WTC11 (cell line): ENCODE data around the gene POM121C. TPM values are rescaled to one million over a fixed set of nuclear protein-coding genes. Genes with fewer than 3 reads are reported as not detected.
"Not testable (repeated sequence)": the region's sequence is repeated elsewhere in the genome, so short reads cannot be mapped to it uniquely, and the experiment has no call there.

ENCODE experiments used
- ATAC-seq: fragments of 200-7000 bp; cut with Tn5 transposase; 2 replicates; pipeline ENCODE4 v1.10.0; 2021; ENCODE audit warnings: mild to moderate bottlenecking, moderate library complexity
- CTCF ChIA-PET: fragments of 300-600 bp; sonication (Branson Sonifier 250); formaldehyde crosslinking; loops from one replicate; lab custom pipeline; 2021; ENCODE audit warnings: antibody characterized with exemption; lab: Charles Lee
- POLR2A ChIA-PET: fragments of 350-600 bp; sonication (Branson Sonifier 250); formaldehyde crosslinking; loops from one replicate; lab custom pipeline; 2021; ENCODE audit warnings: antibody characterized with exemption; lab: Charles Lee
- DNase-seq: peaks from one replicate; pipeline ENCODE4 v3.0.0; 2021; ENCODE audit warnings: low spot score
- H3K27ac Mint-ChIP-seq: 2 replicates; pipeline ENCODE4 v1.8.0; 2021; ENCODE audit warnings: mixed read lengths
- H3K27me3 Mint-ChIP-seq: 2 replicates; pipeline ENCODE4 v1.8.0; 2021; ENCODE audit warnings: low read depth, mild to moderate bottlenecking, moderate library complexity, mixed read lengths
- H3K36me3 Mint-ChIP-seq: 2 replicates; pipeline ENCODE4 v1.8.0; 2021; ENCODE audit warnings: mixed read lengths
- H3K4me1 Mint-ChIP-seq: 2 replicates; pipeline ENCODE4 v1.8.0; 2022; ENCODE audit warnings: mixed read lengths
- H3K4me3 Mint-ChIP-seq: 2 replicates; pipeline ENCODE4 v1.8.0; 2021; ENCODE audit warnings: mild to moderate bottlenecking, moderate library complexity, mixed read lengths
- H3K9me3 Mint-ChIP-seq: 2 replicates; pipeline ENCODE4 v1.8.0; 2021; ENCODE audit warnings: mixed read lengths
- ATF2 ChIP-seq: sonication (generic); formaldehyde crosslinking; IDR thresholded peaks from 2 replicates; pipeline ENCODE4 v1.8.1; 2022; ENCODE audit warnings: low read depth, missing genetic modification reagents, borderline replicate concordance
- ZNF423 ChIP-seq: fragments of 250-450 bp; sonication (Bioruptor Pico); IDR thresholded peaks from 2 replicates; pipeline ENCODE4 v2.1.2; 2022; ENCODE audit warnings: mild to moderate bottlenecking, moderate library complexity
- total RNA-seq: library from RNA; stranded (reverse); gene quantifications from 3 replicates; pipeline ENCODE4 v1.2.3, GENCODE V29; 2021
- TF ChIP-seq, protein P1 (sequence below): sonication (generic); formaldehyde crosslinking; IDR thresholded peaks from 2 replicates; pipeline ENCODE4 v1.8.1; 2022; ENCODE audit warnings: mild to moderate bottlenecking, moderate library complexity, missing genetic modification reagents

Gene POM121C
- total RNA-seq, 1 experiment from 2014 or later: 52.7 TPM

GRCh38 chr7:75531359-75531821 lies 45.3 kb upstream of the POM121C start (continued):
- TF ChIP-seq ATF2: no peak
- TF ChIP-seq, protein P1, sequence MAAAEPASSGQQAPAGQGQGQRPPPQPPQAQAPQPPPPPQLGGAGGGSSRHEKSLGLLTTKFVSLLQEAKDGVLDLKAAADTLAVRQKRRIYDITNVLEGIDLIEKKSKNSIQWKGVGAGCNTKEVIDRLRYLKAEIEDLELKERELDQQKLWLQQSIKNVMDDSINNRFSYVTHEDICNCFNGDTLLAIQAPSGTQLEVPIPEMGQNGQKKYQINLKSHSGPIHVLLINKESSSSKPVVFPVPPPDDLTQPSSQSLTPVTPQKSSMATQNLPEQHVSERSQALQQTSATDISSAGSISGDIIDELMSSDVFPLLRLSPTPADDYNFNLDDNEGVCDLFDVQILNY (CRISPR knock-in tag): no peak
- no peak for TF ChIP-seq ZNF423

DNA sequence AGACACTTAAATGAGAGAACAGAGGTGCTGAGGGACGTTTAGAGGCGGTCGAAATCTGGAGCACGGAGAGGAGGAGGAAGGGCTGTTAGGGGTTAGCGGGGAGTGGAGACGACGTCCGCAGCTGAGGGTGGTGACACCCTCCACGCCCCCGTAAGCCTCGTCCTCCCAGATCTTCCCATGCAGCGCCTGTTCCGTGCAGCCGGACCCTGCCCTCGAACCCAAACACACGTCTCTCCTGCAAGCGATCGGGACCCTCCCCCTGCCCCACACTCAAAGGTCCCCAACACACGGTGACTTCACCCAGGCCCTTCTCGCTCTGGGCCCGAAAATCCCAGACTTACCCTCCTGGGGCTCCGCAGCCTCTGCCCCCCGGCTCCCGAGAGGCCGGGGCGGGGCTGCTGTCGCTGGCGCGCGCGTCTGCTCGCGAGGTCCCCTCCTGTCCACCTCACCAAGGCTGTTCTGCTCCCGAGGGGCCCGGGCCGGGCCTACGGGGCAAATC lies 41.2 kb upstream of the POM121C start:
- Mint-ChIP-seq H3K9me3 (peaks cover 12% of the 10 kb centered on the region), H3K4me1 (peaks cover 12% of the 10 kb centered on the region), H3K27ac (peak overlapping the region; percentile 82), H3K4me3 (peak overlapping the region; percentile 90), H3K36me3 (peaks cover 32% of the 10 kb centered on the region)
- ATAC-seq, CTCF ChIA-PET, POLR2A ChIA-PET, H3K27me3 Mint-ChIP-seq: not testable (repeated sequence)
- peak; percentile 19 for DNase-seq

GRCh38 chr7:75521727-75522126 lies 35.6 kb upstream of the POM121C start:
- H3K27me3 Mint-ChIP-seq, H3K27ac Mint-ChIP-seq, CTCF ChIA-PET, H3K4me1 Mint-ChIP-seq, POLR2A ChIA-PET, DNase-seq, ATAC-seq, H3K4me3 Mint-ChIP-seq: not testable (repeated sequence)
- Mint-ChIP-seq H3K9me3 (peaks cover 25% of the 10 kb centered on the region), H3K36me3 (peaks cover 63% of the 10 kb centered on the region)

GRCh38 chr7:75518842-75519241 lies 32.7 kb upstream of the POM121C start:
- POLR2A ChIA-PET: not testable (repeated sequence)
- H3K36me3 Mint-ChIP-seq: peaks cover 55% of the 10 kb centered on the region

DNA sequence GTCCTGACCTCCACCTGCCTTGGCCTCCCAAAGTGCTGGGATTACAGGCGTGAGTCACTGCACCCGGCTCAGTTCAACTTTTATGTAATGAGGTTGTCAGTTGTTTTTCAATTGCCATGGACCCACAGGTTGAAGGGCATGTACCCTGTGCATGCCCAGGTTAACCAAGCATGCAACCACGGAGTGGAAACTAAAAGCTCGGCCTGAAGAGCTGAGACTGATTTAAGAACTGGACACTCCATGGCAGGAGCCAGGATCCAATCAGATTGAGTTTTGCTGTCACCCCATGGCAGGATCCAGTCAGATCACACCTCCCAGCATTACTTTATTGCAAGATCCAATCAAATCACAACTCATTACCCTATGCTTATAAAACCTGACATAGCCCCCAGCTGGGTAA lies 22.9 kb upstream of the POM121C start:
- H3K4me3 Mint-ChIP-seq, H3K27me3 Mint-ChIP-seq, DNase-seq, POLR2A ChIA-PET, CTCF ChIA-PET, H3K4me1 Mint-ChIP-seq, H3K9me3 Mint-ChIP-seq, H3K27ac Mint-ChIP-seq, ATAC-seq: not testable (repeated sequence)
- H3K36me3 Mint-ChIP-seq: peaks cover 10% of the 10 kb centered on the region

More at GRCh38 chr7:75518842-75519241, 32.7 kb upstream of the POM121C start:
- H3K27ac Mint-ChIP-seq, CTCF ChIA-PET, DNase-seq, H3K4me1 Mint-ChIP-seq, H3K4me3 Mint-ChIP-seq, H3K27me3 Mint-ChIP-seq, ATAC-seq: not testable (repeated sequence)
- peaks cover 22% of the 10 kb centered on the region for H3K9me3 Mint-ChIP-seq

DNA sequence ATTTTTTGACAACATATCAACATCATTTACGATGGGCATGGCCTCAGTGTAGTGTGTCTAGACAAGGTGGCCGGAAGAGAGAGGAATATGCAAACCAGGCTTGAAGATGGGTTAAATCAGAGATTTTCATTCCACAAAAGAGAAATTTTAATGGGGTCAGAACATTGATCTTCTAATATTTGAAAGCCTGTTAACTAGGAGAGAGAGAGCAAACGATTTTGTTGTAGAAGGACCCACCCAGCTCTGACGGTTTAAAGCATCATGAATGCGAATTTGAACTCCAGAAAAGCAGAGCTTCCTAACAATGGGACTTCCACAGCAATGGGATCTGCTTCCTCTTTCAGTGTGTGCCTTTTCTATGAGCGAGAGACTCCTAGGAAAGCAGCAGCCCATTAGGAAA lies 5.9 kb upstream of the POM121C start, which contains the start of gene SPDYE5:
TSS of gene SPDYE5 (plus strand) at position 301 of the 400 bp plus-strand sequence. CDS start 1,728 bp downstream, outside the sequence.
- DNase-seq, H3K4me3 Mint-ChIP-seq, POLR2A ChIA-PET, CTCF ChIA-PET, ATAC-seq, H3K9me3 Mint-ChIP-seq, H3K4me1 Mint-ChIP-seq, H3K27ac Mint-ChIP-seq, H3K27me3 Mint-ChIP-seq, H3K36me3 Mint-ChIP-seq: not testable (repeated sequence)

- DNase-seq, H3K27ac Mint-ChIP-seq, H3K27me3 Mint-ChIP-seq, POLR2A ChIA-PET, ATAC-seq, H3K36me3 Mint-ChIP-seq, H3K4me1 Mint-ChIP-seq, H3K9me3 Mint-ChIP-seq: not testable (repeated sequence)
- peak overlapping the region; percentile 90 for H3K4me3 Mint-ChIP-seq
- CTCF ChIA-PET: interaction anchor here (1.3 kb wide), 1 partner anchor 277 kb away, joined by 8 read pairs; no protein-coding TSS in a partner anchor
Observed at GRCh38 chr7:75485355-75485978, 632 bp downstream of the POM121C start.

DNA sequence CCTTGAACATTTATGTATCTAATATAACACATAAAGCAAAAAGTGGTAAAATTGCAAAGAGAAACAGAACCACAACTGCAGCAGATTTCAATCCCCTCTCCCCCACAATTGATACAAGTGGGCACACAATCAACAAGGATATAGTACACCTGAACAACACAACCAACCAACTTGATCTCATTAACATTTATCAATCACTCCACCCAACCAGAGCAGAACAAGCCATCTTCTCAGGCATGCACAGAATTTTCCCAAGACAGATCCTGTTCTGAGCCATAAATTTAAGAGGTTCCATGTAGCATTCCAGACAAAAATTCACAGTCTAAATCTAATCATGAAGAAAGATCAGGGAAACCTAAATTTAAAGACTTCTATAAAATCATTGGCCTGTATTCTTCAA lies 5.8 kb downstream of the POM121C start:
- H3K27ac Mint-ChIP-seq, DNase-seq, H3K9me3 Mint-ChIP-seq, ATAC-seq, CTCF ChIA-PET, H3K27me3 Mint-ChIP-seq, H3K4me3 Mint-ChIP-seq, POLR2A ChIA-PET, H3K36me3 Mint-ChIP-seq, H3K4me1 Mint-ChIP-seq: not testable (repeated sequence)

DNA sequence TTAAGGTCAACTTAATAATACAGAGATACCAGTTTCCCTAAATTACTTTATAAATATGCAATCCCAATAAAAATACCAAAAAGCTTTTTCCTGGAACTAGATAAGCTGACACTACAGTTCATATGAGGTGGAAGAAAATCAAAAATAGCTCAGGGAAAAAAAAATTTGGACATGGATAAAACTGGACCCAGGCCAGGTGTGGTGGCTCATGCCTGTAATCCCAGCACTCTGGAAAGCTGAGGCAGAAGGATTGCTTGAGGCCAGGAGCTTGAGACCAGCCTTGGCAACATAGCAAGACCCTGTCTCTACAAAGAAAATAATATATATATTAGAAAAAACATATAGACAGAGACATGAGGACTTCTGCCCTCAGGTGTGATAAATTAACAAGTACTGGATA lies 8.6 kb downstream of the POM121C start:
- H3K4me3 Mint-ChIP-seq, CTCF ChIA-PET, POLR2A ChIA-PET, H3K27ac Mint-ChIP-seq, H3K4me1 Mint-ChIP-seq, DNase-seq, H3K9me3 Mint-ChIP-seq, H3K27me3 Mint-ChIP-seq, ATAC-seq: not testable (repeated sequence)
- H3K36me3 Mint-ChIP-seq: peaks cover 16% of the 10 kb centered on the region

DNA sequence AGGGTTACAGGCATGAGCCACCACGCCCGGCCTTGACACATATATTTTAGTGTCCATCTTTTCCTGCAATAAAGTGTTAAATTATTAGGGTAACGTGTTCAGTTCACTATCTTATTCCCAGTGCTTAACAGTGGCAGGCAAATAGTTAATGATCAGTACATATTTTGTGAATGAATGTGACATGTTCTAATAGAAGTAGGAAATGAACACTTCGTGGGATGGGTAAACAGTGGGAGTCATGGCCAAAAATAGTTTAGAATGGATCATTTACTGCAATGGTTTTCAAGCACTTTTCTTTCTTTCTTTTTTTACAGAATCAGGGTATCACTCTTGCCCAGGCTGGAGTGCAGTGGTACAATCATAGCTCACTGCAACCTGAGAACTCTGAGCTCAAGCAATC lies 15.9 kb downstream of the POM121C start:
- H3K27ac Mint-ChIP-seq, H3K9me3 Mint-ChIP-seq, DNase-seq, H3K4me3 Mint-ChIP-seq, ATAC-seq, H3K4me1 Mint-ChIP-seq, CTCF ChIA-PET, H3K27me3 Mint-ChIP-seq, POLR2A ChIA-PET: not testable (repeated sequence)
- H3K36me3 Mint-ChIP-seq: peaks cover 45% of the 10 kb centered on the region

GRCh38 chr7:75460541-75460940 lies 25.6 kb downstream of the POM121C start:
- H3K9me3 Mint-ChIP-seq, H3K4me1 Mint-ChIP-seq, H3K27me3 Mint-ChIP-seq, H3K36me3 Mint-ChIP-seq, H3K27ac Mint-ChIP-seq, ATAC-seq, H3K4me3 Mint-ChIP-seq, CTCF ChIA-PET, DNase-seq, POLR2A ChIA-PET: not testable (repeated sequence)
